GM12878 (cell line): ENCODE results near the gene KDM4C.

Source experiments
- EZH2 ChIP-seq: IDR thresholded peaks from 2 replicates; pipeline ENCODE4 v1.6.1; 2012; ENCODE audit warnings: low read depth, mild to moderate bottlenecking, control low read depth, inconsistent platforms, low read length, borderline replicate concordance; ENCODE audit not compliant: control insufficient read depth
- POLR2A ChIP-seq: IDR thresholded peaks from 2 replicates; pipeline ENCODE4 v1.6.1; 2011; ENCODE audit warnings: low read depth, mild to moderate bottlenecking, low read length
- RELA ChIP-seq: fragments of 450-650 bp; IDR thresholded peaks from 2 replicates; pipeline ENCODE4 v1.8.0; 2014; ENCODE audit warnings: borderline replicate concordance; ENCODE audit not compliant: partially characterized antibody
- TF ChIP-seq, protein P1 (sequence below), 3 experiments: IDR thresholded peaks in 2 of 3; conservative IDR thresholded peaks in 1 of 3; 2 replicates each; pipeline ENCODE4 v1.5.1; 2011; ENCODE audit warnings: low read depth in 3 of 3, low read length in 3 of 3, mild to moderate bottlenecking in 3 of 3, control low read depth in 2 of 3, moderate library complexity in 2 of 3, inconsistent platforms in 1 of 3, mixed read lengths in 1 of 3; ENCODE audit not compliant: control insufficient read depth in 2 of 3, insufficient read depth in 1 of 3; ENCODE audit errors: extremely low read depth in 1 of 3

DNA sequence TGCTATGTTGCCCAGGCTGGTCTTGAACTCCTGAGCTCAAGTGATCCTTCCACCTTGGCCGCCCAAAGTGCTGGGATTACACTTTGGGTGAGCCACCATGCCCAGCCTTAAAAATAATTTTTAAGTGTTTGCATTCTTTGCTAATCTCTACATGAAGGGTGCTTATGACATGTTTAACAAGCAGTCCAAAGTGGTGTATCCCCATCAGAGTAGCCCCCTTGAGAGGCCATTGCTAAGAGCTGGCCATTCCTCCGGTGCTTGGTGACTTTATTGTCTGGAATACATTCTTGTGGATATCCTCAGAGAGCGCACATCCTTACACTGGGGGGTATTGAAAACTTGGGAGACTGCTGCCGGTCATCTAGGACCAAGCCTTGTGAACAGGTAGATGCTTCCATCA is 395.4 kb downstream of the KDM4C start:
- no peak for TF ChIP-seq POLR2A
- TF ChIP-seq, protein P1, sequence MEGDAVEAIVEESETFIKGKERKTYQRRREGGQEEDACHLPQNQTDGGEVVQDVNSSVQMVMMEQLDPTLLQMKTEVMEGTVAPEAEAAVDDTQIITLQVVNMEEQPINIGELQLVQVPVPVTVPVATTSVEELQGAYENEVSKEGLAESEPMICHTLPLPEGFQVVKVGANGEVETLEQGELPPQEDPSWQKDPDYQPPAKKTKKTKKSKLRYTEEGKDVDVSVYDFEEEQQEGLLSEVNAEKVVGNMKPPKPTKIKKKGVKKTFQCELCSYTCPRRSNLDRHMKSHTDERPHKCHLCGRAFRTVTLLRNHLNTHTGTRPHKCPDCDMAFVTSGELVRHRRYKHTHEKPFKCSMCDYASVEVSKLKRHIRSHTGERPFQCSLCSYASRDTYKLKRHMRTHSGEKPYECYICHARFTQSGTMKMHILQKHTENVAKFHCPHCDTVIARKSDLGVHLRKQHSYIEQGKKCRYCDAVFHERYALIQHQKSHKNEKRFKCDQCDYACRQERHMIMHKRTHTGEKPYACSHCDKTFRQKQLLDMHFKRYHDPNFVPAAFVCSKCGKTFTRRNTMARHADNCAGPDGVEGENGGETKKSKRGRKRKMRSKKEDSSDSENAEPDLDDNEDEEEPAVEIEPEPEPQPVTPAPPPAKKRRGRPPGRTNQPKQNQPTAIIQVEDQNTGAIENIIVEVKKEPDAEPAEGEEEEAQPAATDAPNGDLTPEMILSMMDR (IDR thresholded peaks at IDR 0.05 in 2 of 3, conservative IDR thresholded peaks at IDR 0.05 in 1 of 3; ENCODE audit: control insufficient read depth in 2 of 3, extremely low read depth in 1 of 3, insufficient read depth in 1 of 3, low read depth in 3 of 3, low read length in 3 of 3), result no peak
- TF ChIP-seq EZH2, result no peak
- TF ChIP-seq RELA, result no peak
